ENCODE data around the gene CELA1. TPM values are rescaled to one million over a fixed set of nuclear protein-coding genes. Genes with fewer than 3 reads are reported as not detected.

The CELA1 gene
- total and polyA plus RNA-seq, 2 experiments from 2014 or later, result not detected

DNA sequence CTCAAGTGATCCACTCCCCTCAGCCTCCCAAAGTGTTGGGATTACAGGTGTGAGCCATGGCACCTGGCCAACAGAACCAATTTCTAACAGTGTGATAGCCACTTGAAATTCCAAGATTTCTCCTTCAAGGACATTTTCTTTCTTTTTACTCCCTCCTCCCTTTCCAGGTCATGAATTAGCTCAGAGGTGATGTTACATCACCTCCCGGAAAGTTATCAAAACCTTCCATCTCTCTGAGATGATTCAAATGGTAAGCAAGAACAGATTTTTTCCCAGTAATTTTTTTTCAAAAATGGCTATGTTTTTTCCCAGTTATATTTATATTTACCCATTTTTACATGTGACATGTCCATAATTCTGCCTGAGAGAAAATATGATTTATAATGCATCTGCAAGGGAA lies 60.6 kb downstream of the CELA1 start:
- no peak overlapping the region for H3K27ac ChIP-seq
- H3K4me1 ChIP-seq (ENCODE audit: low read depth), result no peaks in the 10 kb centered on the region
- no peak for DNase-seq (ENCODE audit: low read depth in 1 of 2, low spot score in 1 of 2)
- TF ChIP-seq CTCF (IDR thresholded peaks at IDR 0.05; ENCODE audit: low read depth, low read length), result no peak
- no peaks in the 10 kb centered on the region for H3K36me3 ChIP-seq
- H3K9me3 ChIP-seq (ENCODE audit: low read depth), result no peaks in the 10 kb centered on the region
- no peak overlapping the region for H3K4me3 ChIP-seq
- H3K27me3 ChIP-seq, result peaks cover 3% of the 10 kb centered on the region

- Histone ChIP-seq H3K27ac (no peak overlapping the region), H3K9me3 (ENCODE audit: low read depth) (no peaks in the 10 kb centered on the region), H3K27me3 (peaks cover 6% of the 10 kb centered on the region), H3K4me1 (ENCODE audit: low read depth) (no peaks in the 10 kb centered on the region), H3K4me3 (no peak overlapping the region), H3K36me3 (no peaks in the 10 kb centered on the region)
- DNase-seq (ENCODE audit: low read depth in 1 of 2, low spot score in 1 of 2), result peak in 1 of 2 donors; percentile 66
- TF ChIP-seq CTCF (IDR thresholded peaks at IDR 0.05; ENCODE audit: low read depth, low read length), result no peak
Observed at GRCh38 chr12:51281202-51281924, 65.1 kb downstream of the CELA1 start.

Other genes with a start within 250 kb of the CELA1 start
- 8.2 and 12.2 TPM in 2 replicates for gene TFCP2, start 173.5 kb downstream of the CELA1 start, total RNA-seq
- 17.0 and 26.6 TPM in 2 replicates for gene TFCP2, start 173.5 kb downstream of the CELA1 start, polyA plus RNA-seq
- 1.5 and 3.8 TPM in 2 replicates for gene POU6F1, start 128.6 kb downstream of the CELA1 start, total RNA-seq
- gene POU6F1, start 128.6 kb downstream of the CELA1 start, polyA plus RNA-seq, result 3.4 and 6.6 TPM in 2 replicates
- 105 and 131 TPM in 2 replicates for gene DAZAP2, start 107.9 kb downstream of the CELA1 start, total RNA-seq
- 147 and 191 TPM in 2 replicates for gene DAZAP2, start 107.9 kb downstream of the CELA1 start, polyA plus RNA-seq
- gene SMAGP, start 76.3 kb downstream of the CELA1 start, total RNA-seq, result 3.0 and 5.5 TPM in 2 replicates
- 4.7 and 6.7 TPM in 2 replicates for gene SMAGP, start 76.3 kb downstream of the CELA1 start, polyA plus RNA-seq
- not detected in 2 replicates for gene BIN2, start 22.5 kb downstream of the CELA1 start, total RNA-seq
- 0.25 TPM in 1 of 2 replicates, not detected in the other for gene BIN2, start 22.5 kb downstream of the CELA1 start, polyA plus RNA-seq
- 5.4 and 8.0 TPM in 2 replicates for gene GALNT6, start 44.7 kb upstream of the CELA1 start, total RNA-seq
- gene GALNT6, start 44.7 kb upstream of the CELA1 start, polyA plus RNA-seq, result 4.3 and 5.2 TPM in 2 replicates
- 3.5 and 4.9 TPM in 2 replicates for gene SLC4A8, start 78.2 kb upstream of the CELA1 start, total RNA-seq
- 1.9 and 9.8 TPM in 2 replicates for gene SLC4A8, start 78.2 kb upstream of the CELA1 start, polyA plus RNA-seq
- gene SCN8A, start 244.6 kb upstream of the CELA1 start, total RNA-seq, result 3.7 and 3.9 TPM in 2 replicates
- gene SCN8A, start 244.6 kb upstream of the CELA1 start, polyA plus RNA-seq, result 0.40 and 0.88 TPM in 2 replicates